HL-60 (cell line): ENCODE data around the gene DCP2.

Experiments used
- DNase-seq, 2 experiments: peaks; one replicate each; pipeline ENCODE4 v3.0.0-alpha.2; 2010 to 2020; ENCODE audit warnings: low read depth in 1 of 2, low spot score in 1 of 2
- H3K27ac ChIP-seq: fragments of 250-450 bp; sonication (Bioruptor Pico); replicated peaks from 2 replicates; pipeline ENCODE4 v1.5.1; 2020; ENCODE audit warnings: mild to moderate bottlenecking, moderate library complexity
- H3K27me3 ChIP-seq: fragments of 250-450 bp; sonication (Bioruptor Pico); 2 replicates; pipeline ENCODE4 v1.5.1; 2021; ENCODE audit warnings: mild to moderate bottlenecking, moderate library complexity; ENCODE audit not compliant: insufficient read depth, poor library complexity, severe bottlenecking
- H3K4me3 ChIP-seq: replicated peaks from 2 replicates; pipeline ENCODE4 v1.5.1; 2011; ENCODE audit warnings: mild to moderate bottlenecking, control low read depth, low read length; ENCODE audit not compliant: insufficient read depth
- GABPA ChIP-seq: IDR thresholded peaks from 2 replicates; pipeline ENCODE4 v1.6.1; 2012; ENCODE audit warnings: low read depth
- POLR2AphosphoS5 ChIP-seq: IDR thresholded peaks from 2 replicates; pipeline ENCODE4 v1.6.1; 2012; ENCODE audit warnings: low read depth
- REST ChIP-seq: IDR thresholded peaks from 2 replicates; pipeline ENCODE4 v1.6.1; 2012; ENCODE audit warnings: low read depth; ENCODE audit not compliant: insufficient replicate concordance
- SPI1 ChIP-seq: IDR thresholded peaks from 2 replicates; pipeline ENCODE4 v1.6.1; 2012; ENCODE audit warnings: low read depth, mild to moderate bottlenecking, borderline replicate concordance
- TF ChIP-seq, protein P1 (sequence below): IDR thresholded peaks from one replicate; pipeline ENCODE4 v1.5.1; 2011; ENCODE audit warnings: low read length, control low read depth, inconsistent platforms; ENCODE audit not compliant: insufficient read depth

Gene DCP2

DNA sequence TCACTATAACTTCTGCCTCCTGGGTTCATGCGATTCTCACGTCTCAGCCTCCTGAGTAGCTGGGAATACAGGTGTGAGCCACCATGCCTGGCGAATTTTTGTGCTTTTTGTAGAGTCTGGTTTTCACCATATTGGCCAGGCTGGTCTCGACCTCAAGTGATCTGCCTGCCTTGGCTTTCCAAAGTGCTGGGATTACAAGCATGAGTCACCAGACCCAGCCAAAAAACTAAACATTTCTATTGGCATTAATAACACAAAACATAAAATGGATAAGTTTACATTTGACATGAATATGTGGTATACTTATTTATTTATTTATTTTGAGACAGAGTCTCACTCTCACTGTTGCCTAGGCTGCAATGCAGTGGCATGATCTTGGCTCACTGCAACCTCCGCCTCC, 40.9 kb upstream of the DCP2 start:
- TF ChIP-seq GABPA (no peak), REST (no peak), POLR2AphosphoS5 (no peak), SPI1 (no peak)
- TF ChIP-seq, protein P1, sequence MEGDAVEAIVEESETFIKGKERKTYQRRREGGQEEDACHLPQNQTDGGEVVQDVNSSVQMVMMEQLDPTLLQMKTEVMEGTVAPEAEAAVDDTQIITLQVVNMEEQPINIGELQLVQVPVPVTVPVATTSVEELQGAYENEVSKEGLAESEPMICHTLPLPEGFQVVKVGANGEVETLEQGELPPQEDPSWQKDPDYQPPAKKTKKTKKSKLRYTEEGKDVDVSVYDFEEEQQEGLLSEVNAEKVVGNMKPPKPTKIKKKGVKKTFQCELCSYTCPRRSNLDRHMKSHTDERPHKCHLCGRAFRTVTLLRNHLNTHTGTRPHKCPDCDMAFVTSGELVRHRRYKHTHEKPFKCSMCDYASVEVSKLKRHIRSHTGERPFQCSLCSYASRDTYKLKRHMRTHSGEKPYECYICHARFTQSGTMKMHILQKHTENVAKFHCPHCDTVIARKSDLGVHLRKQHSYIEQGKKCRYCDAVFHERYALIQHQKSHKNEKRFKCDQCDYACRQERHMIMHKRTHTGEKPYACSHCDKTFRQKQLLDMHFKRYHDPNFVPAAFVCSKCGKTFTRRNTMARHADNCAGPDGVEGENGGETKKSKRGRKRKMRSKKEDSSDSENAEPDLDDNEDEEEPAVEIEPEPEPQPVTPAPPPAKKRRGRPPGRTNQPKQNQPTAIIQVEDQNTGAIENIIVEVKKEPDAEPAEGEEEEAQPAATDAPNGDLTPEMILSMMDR, result no peak
- DNase-seq, result no peak
- H3K4me3 ChIP-seq, result no peak overlapping the region

DNA sequence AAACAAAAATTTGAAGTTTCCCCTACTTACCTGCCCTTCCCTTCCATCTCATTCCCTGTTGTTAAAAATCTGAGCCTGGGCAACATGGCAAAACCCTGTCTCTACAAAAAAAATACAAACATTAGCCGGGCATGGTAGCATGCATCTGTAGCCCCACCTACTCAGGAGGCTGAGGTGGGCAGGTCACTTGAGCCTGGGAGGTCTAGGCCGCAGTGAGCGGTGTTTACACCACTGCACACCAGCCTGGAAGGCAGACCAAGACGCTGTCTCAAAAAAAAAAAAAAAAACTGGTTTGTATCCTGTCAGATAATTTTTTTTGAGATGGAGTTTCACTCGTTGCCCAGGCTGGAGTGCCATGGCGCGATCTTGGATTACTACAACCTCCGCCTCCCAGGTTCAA, 38.3 kb upstream of the DCP2 start:
- Histone ChIP-seq H3K27me3 (no peaks in the 10 kb centered on the region), H3K4me3 (no peak overlapping the region), H3K27ac (no peak overlapping the region)
- no peak for DNase-seq
- TF ChIP-seq REST, result no peak
- no peak for TF ChIP-seq GABPA

More for the DNA sequence above, 40.9 kb upstream of the DCP2 start:
- H3K27me3 ChIP-seq, result no peaks in the 10 kb centered on the region
- H3K27ac ChIP-seq, result no peak overlapping the region

- TF ChIP-seq SPI1 (no peak), GABPA (no peak)
- Histone ChIP-seq H3K27ac (no peak overlapping the region), H3K27me3 (no peaks in the 10 kb centered on the region), H3K4me3 (no peak overlapping the region)
- DNase-seq, result no peak
These were observed 35.9 kb upstream of the DCP2 start for GRCh38 chr5:112940670-112941069.

- Histone ChIP-seq H3K27ac (no peak overlapping the region), H3K27me3 (no peaks in the 10 kb centered on the region), H3K4me3 (no peak overlapping the region)
- DNase-seq, result no peak
- no peak for TF ChIP-seq REST
- no peak for TF ChIP-seq GABPA
- no peak for TF ChIP-seq POLR2AphosphoS5
- TF ChIP-seq, protein P1, result no peak
- no peak for TF ChIP-seq SPI1
These were observed 28.1 kb upstream of the DCP2 start for GRCh38 chr5:112948458-112948857.
